DLD1 (cell line): ENCODE measurements around the gene MICAL2.

Experiments
- in situ Hi-C: cut with HindIII; loops from 2 replicates; pipeline ENCODE4 v1.10.0; 2017; ENCODE audit warnings: low sequenced_read_pairs

The MICAL2 gene

GRCh38 chr11:12110201-12110713 lies at the start of gene MICAL2:
MICAL2 (plus strand) TSS chr11:12110590; CDS start chr11:12162156, 51,566 bp downstream.
- in situ Hi-C loops = no loop called here

- in situ Hi-C loops = no loop called here
These were observed 48.4 kb upstream of the MICAL2 start for GRCh38 chr11:12061851-12062560.

- in situ Hi-C loops = no loop called here
These were observed 47.1 kb upstream of the MICAL2 start for GRCh38 chr11:12063251-12063650.

GRCh38 chr11:12064136-12064953 lies 46.0 kb upstream of the MICAL2 start:
- in situ Hi-C loops = no loop called here

GRCh38 chr11:12064954-12065280 lies 45.5 kb upstream of the MICAL2 start:
- in situ Hi-C loops = no loop called here

GRCh38 chr11:12066056-12066798 lies 44.2 kb upstream of the MICAL2 start:
- in situ Hi-C loops = no loop called here

- in situ Hi-C loops = no loop called here
These were observed 43.4 kb upstream of the MICAL2 start for GRCh38 chr11:12066799-12067508.

GRCh38 chr11:12067796-12068357 lies 42.5 kb upstream of the MICAL2 start:
- in situ Hi-C loops = no loop called here

- in situ Hi-C loops = no loop called here
These were observed 41.2 kb upstream of the MICAL2 start for GRCh38 chr11:12069066-12069676.

GRCh38 chr11:12070446-12071267 lies 39.7 kb upstream of the MICAL2 start:
- in situ Hi-C loops = no loop called here

GRCh38 chr11:12071574-12071973 lies 38.8 kb upstream of the MICAL2 start:
- in situ Hi-C loops = no loop called here

- in situ Hi-C loops = no loop called here
These were observed 37.0 kb upstream of the MICAL2 start for GRCh38 chr11:12073436-12073835.

GRCh38 chr11:12073886-12074285 lies 36.5 kb upstream of the MICAL2 start:
- in situ Hi-C loops = no loop called here

- in situ Hi-C loops = no loop called here
These were observed 35.7 kb upstream of the MICAL2 start for GRCh38 chr11:12074529-12075195.

- in situ Hi-C loops = no loop called here
These were observed 35.1 kb upstream of the MICAL2 start for GRCh38 chr11:12075291-12075690.

GRCh38 chr11:12075822-12076821 lies 34.3 kb upstream of the MICAL2 start:
- in situ Hi-C loops = no loop called here

GRCh38 chr11:12076840-12077534 lies 33.4 kb upstream of the MICAL2 start:
- in situ Hi-C loops = no loop called here
